HepG2 (cell line): Measurements from ENCODE around the gene ZNF414. TPM values are rescaled to one million over a fixed set of nuclear protein-coding genes. Genes with fewer than 3 reads are reported as not detected.

Experiments used
- ATAC-seq: fragments of 200-7000 bp; cut with Tn5 transposase; 3 replicates; pipeline ENCODE4 v1.9.1; 2020; ENCODE audit warnings: mild to moderate bottlenecking, moderate library complexity
- BruUV-seq: library from RNA; stranded (reverse); fragments of 400-500 nt; replicated peaks from 2 replicates; lab custom pipeline; 2021; lab: Mats Ljungman, UMichigan
- CTCF ChIA-PET: fragments of 300-600 bp; formaldehyde crosslinking; extraction: SDS; loops from one replicate; lab custom pipeline; 2021; ENCODE audit warnings: low total read pairs, inconsistent platforms, low intra/inter-chr PET ratio; lab: Yijun Ruan, JAX
- POLR2A ChIA-PET: fragments of 350-600 bp; sonication (Branson Sonifier 250); formaldehyde crosslinking; loops from one replicate; lab custom pipeline; 2020; ENCODE audit warnings: antibody characterized with exemption, inconsistent platforms; lab: Yijun Ruan, JAX
- DNase-seq: peaks from one replicate; pipeline ENCODE4 v3.0.0-alpha.2; 2015; ENCODE audit warnings: low spot score
- FAIRE-seq: peaks from 3 replicates; lab custom pipeline; 2011; peaks lifted over from hg19 to GRCh38; lab: Jason Lieb, UNC
- H2AFZ ChIP-seq: one replicate; pipeline ENCODE4 v1.6.1; 2011; ENCODE audit warnings: low read length, inconsistent platforms
- H3K27ac ChIP-seq: fragments of 300-600 bp; 3 replicates; pipeline ENCODE4 v1.8.0; 2011; ENCODE audit warnings: mixed run types, mild to moderate bottlenecking, mixed read lengths, low read length, inconsistent platforms; ENCODE audit not compliant: insufficient read depth; ENCODE audit errors: extremely low read length
- H3K27me3 ChIP-seq, 2 experiments: fragments of 200-600 bp in 1 of 2; 2 replicates in 1 of 2; 3 replicates in 1 of 2; pipeline versions ENCODE4 v1.6.0 to v1.8.0; 2011; ENCODE audit warnings: low read length in 2 of 2, mild to moderate bottlenecking in 2 of 2, moderate library complexity in 2 of 2, inconsistent platforms in 1 of 2; ENCODE audit not compliant: insufficient read depth in 2 of 2, control insufficient read depth in 1 of 2
- H3K36me3 ChIP-seq, 2 experiments: fragments of 200-600 bp in 1 of 2; replicated peaks in 1 of 2; 2 replicates in 1 of 2; 3 replicates in 1 of 2; pipeline versions ENCODE4 v1.5.1 to v1.8.0; 2011; ENCODE audit warnings: low read length in 2 of 2, inconsistent platforms in 1 of 2; ENCODE audit not compliant: insufficient read depth in 2 of 2, control insufficient read depth in 1 of 2
- H3K4me1 ChIP-seq: 2 replicates; pipeline ENCODE4 v1.5.1; 2012; ENCODE audit warnings: low read length, inconsistent platforms; ENCODE audit not compliant: insufficient read depth
- H3K4me2 ChIP-seq: 2 replicates; pipeline ENCODE4 v1.6.0; 2011; ENCODE audit warnings: low read depth, low read length, inconsistent platforms
- H3K4me3 ChIP-seq, 3 experiments: fragments of 200-600 bp in 1 of 3; sonication (generic), shearing (Covaris generic) in 1 of 3; replicated peaks in 1 of 3; 2 replicates each; pipeline ENCODE4 v1.5.1; 2011 to 2016; ENCODE audit warnings: low read length in 3 of 3, inconsistent platforms in 2 of 3, low read depth in 2 of 3, mild to moderate bottlenecking in 2 of 3, control low read depth in 1 of 3, mixed read lengths in 1 of 3; ENCODE audit not compliant: insufficient read depth in 1 of 3
- H3K79me2 ChIP-seq: one replicate; pipeline ENCODE4 v1.6.1; 2011; ENCODE audit warnings: low read length, inconsistent platforms; ENCODE audit not compliant: insufficient read depth
- H3K9ac ChIP-seq: 2 replicates; pipeline ENCODE4 v1.6.0; 2011; ENCODE audit warnings: mild to moderate bottlenecking, low read depth, low read length, inconsistent platforms; ENCODE audit not compliant: insufficient read depth
- H3K9me3 ChIP-seq: 2 replicates; pipeline ENCODE4 v1.5.1; 2012; ENCODE audit warnings: mild to moderate bottlenecking, low read length
- H4K20me1 ChIP-seq: 2 replicates; pipeline ENCODE4 v1.6.0; 2011; ENCODE audit warnings: inconsistent platforms, mild to moderate bottlenecking, low read length, moderate library complexity; ENCODE audit not compliant: insufficient read depth
- NCOA2 ChIP-seq: sonication (generic); formaldehyde crosslinking; IDR thresholded peaks from 2 replicates; pipeline ENCODE4 v1.8.0; 2022; ENCODE audit warnings: inconsistent platforms
- NFIB ChIP-seq: sonication (generic); formaldehyde crosslinking; IDR thresholded peaks from 2 replicates; pipeline ENCODE4 v1.9.0; 2021; ENCODE audit warnings: missing genetic modification reagents, mild to moderate bottlenecking, borderline replicate concordance
- REPIN1 ChIP-seq: sonication (generic); formaldehyde crosslinking; IDR thresholded peaks from 2 replicates; pipeline ENCODE4 v1.8.0; 2022; ENCODE audit warnings: missing genetic modification reagents, low read depth, mild to moderate bottlenecking, borderline replicate concordance
- ZNF121 ChIP-seq: sonication (generic); formaldehyde crosslinking; IDR thresholded peaks from 2 replicates; pipeline ENCODE4 v1.5.0; 2020; ENCODE audit warnings: mild to moderate bottlenecking, missing genetic modification reagents
- ZNF30 ChIP-seq: sonication (generic); formaldehyde crosslinking; IDR thresholded peaks from 2 replicates; pipeline ENCODE4 v1.5.0; 2020; ENCODE audit warnings: mild to moderate bottlenecking, missing genetic modification reagents
- ZNF335 ChIP-seq: sonication (generic); formaldehyde crosslinking; IDR thresholded peaks from 2 replicates; pipeline ENCODE4 v1.4.0; 2020; ENCODE audit warnings: missing genetic modification reagents
- ZNF367 ChIP-seq: sonication (generic); formaldehyde crosslinking; IDR thresholded peaks from 2 replicates; pipeline ENCODE4 v1.4.0; 2020; ENCODE audit warnings: missing genetic modification reagents, borderline replicate concordance
- ZNF878 ChIP-seq: sonication (generic); formaldehyde crosslinking; IDR thresholded peaks from 2 replicates; pipeline ENCODE4 v1.8.1; 2023; ENCODE audit warnings: mild to moderate bottlenecking, missing genetic modification reagents, moderate library complexity
- WGBS: methylation state at CpG from one replicate; pipeline ENCODE4 v1.1.6; 2017; ENCODE audit warnings: low lambda C conversion rate; 5-methylcytosine and 5-hydroxymethylcytosine counted together
- in situ Hi-C: cut with HindIII; loops from 2 replicates; pipeline ENCODE4 v1.10.0; 2017; ENCODE audit warnings: low pct_unique_long_range_greater_than_20kb; ENCODE audit not compliant: extremely low pct_ligation_motif_present
- intact Hi-C: fragments of 100-400 bp; cut with micrococcal nuclease; formaldehyde crosslinking; loops from one replicate; pipeline ENCODE4 v1.10.0; 2022; ENCODE audit not compliant: unreplicated experiment
- polyA plus RNA-seq, 8 experiments: library from polyadenylated mRNA; depleted of rRNA in 3 of 8; stranded (reverse) in 7 of 8; unstranded in 1 of 8; fragments of >200 nt; fragmentation: Illumina TruSeq in 4 of 8; extraction: Trizol in 4 of 8; gene quantifications; 2 replicates each; pipeline versions ENCODE4 v1.2.1 to v1.2.3, GENCODE V29; 2011 to 2016; ENCODE audit warnings: low read depth in 4 of 8, missing spikeins in 1 of 8, mixed read lengths in 1 of 8; ENCODE audit not compliant: insufficient read depth in 1 of 8
- total RNA-seq, 5 experiments: library from RNA; depleted of rRNA; stranded (reverse); fragments of >200 nt; fragmentation: Illumina TruSeq; extraction: Trizol; gene quantifications; 2 replicates each; pipeline ENCODE4 v1.2.3, GENCODE V29; 2016; ENCODE audit warnings: low read depth in 1 of 5
- TF ChIP-seq, protein P1 (sequence below): sonication (generic); formaldehyde crosslinking; IDR thresholded peaks from 2 replicates; pipeline ENCODE4 v1.4.0; 2020; ENCODE audit warnings: missing genetic modification reagents
- TF ChIP-seq, protein P2 (sequence below), 2 experiments: sonication (generic) in 1 of 2; formaldehyde crosslinking in 1 of 2; IDR thresholded peaks; 2 replicates each; pipeline versions ENCODE4 v1.4.0 to v1.6.1; 2018 to 2020; ENCODE audit warnings: missing genetic modification reagents in 2 of 2, borderline replicate concordance in 1 of 2, low read depth in 1 of 2, mild to moderate bottlenecking in 1 of 2, missing biosample characterization in 1 of 2
- TF ChIP-seq, protein P3 (sequence below): IDR thresholded peaks from 2 replicates; pipeline ENCODE4 v1.6.1; 2012; ENCODE audit warnings: inconsistent platforms
- TF ChIP-seq, protein P4 (sequence below): sonication (generic); formaldehyde crosslinking; conservative IDR thresholded peaks from 2 replicates; pipeline ENCODE4 v1.4.0; 2020; ENCODE audit warnings: missing genetic modification reagents

Gene ZNF414
- total and polyA plus RNA-seq, 2 of the 13 experiments (the other 11 are each of a cell fraction or from before 2014, with no cell fraction given) = 2.5 to 4.0 TPM

DNA sequence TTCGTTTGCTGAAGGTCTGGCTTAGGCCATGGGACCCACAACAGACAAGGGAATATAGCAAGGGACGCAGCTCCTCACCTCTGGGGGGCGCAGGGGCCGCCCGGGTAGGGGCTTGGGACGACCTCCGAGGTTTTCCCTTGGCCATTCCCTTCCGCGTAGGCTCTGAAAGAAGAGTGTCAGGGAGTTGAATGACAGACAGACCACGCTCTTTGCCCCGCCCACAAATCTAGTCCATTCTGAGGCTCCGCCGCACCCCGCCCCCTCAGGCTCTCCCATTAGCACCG, 11.4 kb upstream of the ZNF414 start (continued):
- TF ChIP-seq, protein P1, sequence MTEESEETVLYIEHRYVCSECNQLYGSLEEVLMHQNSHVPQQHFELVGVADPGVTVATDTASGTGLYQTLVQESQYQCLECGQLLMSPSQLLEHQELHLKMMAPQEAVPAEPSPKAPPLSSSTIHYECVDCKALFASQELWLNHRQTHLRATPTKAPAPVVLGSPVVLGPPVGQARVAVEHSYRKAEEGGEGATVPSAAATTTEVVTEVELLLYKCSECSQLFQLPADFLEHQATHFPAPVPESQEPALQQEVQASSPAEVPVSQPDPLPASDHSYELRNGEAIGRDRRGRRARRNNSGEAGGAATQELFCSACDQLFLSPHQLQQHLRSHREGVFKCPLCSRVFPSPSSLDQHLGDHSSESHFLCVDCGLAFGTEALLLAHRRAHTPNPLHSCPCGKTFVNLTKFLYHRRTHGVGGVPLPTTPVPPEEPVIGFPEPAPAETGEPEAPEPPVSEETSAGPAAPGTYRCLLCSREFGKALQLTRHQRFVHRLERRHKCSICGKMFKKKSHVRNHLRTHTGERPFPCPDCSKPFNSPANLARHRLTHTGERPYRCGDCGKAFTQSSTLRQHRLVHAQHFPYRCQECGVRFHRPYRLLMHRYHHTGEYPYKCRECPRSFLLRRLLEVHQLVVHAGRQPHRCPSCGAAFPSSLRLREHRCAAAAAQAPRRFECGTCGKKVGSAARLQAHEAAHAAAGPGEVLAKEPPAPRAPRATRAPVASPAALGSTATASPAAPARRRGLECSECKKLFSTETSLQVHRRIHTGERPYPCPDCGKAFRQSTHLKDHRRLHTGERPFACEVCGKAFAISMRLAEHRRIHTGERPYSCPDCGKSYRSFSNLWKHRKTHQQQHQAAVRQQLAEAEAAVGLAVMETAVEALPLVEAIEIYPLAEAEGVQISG (CRISPR knock-in tag) = peak; percentile 39; the same call in 1 of the 2 replicates
- peak; percentile 12; the same call in 1 of the 2 replicates for TF ChIP-seq REPIN1 (CRISPR knock-in tag)
- TF ChIP-seq, protein P2, sequence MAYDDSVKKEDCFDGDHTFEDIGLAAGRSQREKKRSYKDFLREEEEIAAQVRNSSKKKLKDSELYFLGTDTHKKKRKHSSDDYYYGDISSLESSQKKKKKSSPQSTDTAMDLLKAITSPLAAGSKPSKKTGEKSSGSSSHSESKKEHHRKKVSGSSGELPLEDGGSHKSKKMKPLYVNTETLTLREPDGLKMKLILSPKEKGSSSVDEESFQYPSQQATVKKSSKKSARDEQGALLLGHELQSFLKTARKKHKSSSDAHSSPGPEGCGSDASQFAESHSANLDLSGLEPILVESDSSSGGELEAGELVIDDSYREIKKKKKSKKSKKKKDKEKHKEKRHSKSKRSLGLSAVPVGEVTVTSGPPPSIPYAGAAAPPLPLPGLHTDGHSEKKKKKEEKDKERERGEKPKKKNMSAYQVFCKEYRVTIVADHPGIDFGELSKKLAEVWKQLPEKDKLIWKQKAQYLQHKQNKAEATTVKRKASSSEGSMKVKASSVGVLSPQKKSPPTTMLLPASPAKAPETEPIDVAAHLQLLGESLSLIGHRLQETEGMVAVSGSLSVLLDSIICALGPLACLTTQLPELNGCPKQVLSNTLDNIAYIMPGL (CRISPR knock-in tag; IDR thresholded peaks at IDR 0.05; ENCODE audit: borderline replicate concordance in 1 of 2, low read depth in 1 of 2) = peak; percentile 11 to 18; a peak in 1 of 4 replicates
- no peak for TF ChIP-seq NFIB (CRISPR knock-in tag)
- no peak for TF ChIP-seq NCOA2 (CRISPR knock-in tag)
- TF ChIP-seq, protein P3, sequence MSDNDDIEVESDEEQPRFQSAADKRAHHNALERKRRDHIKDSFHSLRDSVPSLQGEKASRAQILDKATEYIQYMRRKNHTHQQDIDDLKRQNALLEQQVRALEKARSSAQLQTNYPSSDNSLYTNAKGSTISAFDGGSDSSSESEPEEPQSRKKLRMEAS = 0 out of 2 replicates have a peak, but pooled peaks have one; percentile 6
- TF ChIP-seq ZNF335 = peak; percentile 2; the same call in 1 of the 2 replicates
- TF ChIP-seq, all 625 proteins: peak for 52

DNA sequence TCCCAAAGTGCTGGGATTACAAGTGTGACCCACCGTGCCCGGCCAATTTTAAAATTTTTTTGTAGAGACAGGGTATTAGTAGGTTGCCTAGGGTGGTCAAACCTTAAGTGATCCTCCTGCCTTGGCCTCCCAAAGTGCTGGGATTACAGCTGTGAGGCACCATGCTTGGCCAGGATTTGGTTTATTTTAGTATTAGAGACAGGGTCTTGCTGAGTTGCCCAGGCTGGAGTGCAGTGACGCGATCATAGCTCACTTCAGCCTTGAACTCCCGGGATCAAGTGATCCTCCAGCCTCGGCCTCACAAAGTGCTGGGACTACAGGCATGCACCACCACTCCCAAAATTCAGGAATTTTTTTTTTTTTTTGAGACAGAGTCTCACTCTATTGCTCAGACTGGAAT, 5.4 kb upstream of the ZNF414 start:
- 69% methylated on average over 6 of the region's 6 CpGs for WGBS
- CTCF ChIA-PET = no interaction called here
- no peak for ATAC-seq
- in situ Hi-C loops (no loop called here), intact Hi-C loops (no loop called here)
- Histone ChIP-seq H3K9ac (no peak overlapping the region), H3K36me3 (no peaks in the 10 kb centered on the region), H3K27me3 (0 out of 5 replicates have a peak, but pooled peaks cover 0 to 2% of the 10 kb centered on the region in 2 experiments), H3K79me2 (no peaks in the 10 kb centered on the region), H2AFZ (no peak overlapping the region), H3K4me3 (no peak overlapping the region), H3K9me3 (no peaks in the 10 kb centered on the region), H4K20me1 (no peaks in the 10 kb centered on the region), H3K4me1 (peaks cover 35% of the 10 kb centered on the region), H3K4me2 (no peak overlapping the region), H3K27ac (no peak overlapping the region)
- POLR2A ChIA-PET = interaction anchor here (1.1 kb wide), 1 partner anchor 75 kb away, joined by 5 read pairs; the partner anchor contains the start of gene HNRNPM
- TF ChIP-seq ZNF878 (CRISPR knock-in tag) = no peak
- peak; percentile 64; the same call in 1 of the 2 replicates for TF ChIP-seq ZNF121 (CRISPR knock-in tag)
- TF ChIP-seq ZNF30 (CRISPR knock-in tag) = no peak
- TF ChIP-seq, protein P4, sequence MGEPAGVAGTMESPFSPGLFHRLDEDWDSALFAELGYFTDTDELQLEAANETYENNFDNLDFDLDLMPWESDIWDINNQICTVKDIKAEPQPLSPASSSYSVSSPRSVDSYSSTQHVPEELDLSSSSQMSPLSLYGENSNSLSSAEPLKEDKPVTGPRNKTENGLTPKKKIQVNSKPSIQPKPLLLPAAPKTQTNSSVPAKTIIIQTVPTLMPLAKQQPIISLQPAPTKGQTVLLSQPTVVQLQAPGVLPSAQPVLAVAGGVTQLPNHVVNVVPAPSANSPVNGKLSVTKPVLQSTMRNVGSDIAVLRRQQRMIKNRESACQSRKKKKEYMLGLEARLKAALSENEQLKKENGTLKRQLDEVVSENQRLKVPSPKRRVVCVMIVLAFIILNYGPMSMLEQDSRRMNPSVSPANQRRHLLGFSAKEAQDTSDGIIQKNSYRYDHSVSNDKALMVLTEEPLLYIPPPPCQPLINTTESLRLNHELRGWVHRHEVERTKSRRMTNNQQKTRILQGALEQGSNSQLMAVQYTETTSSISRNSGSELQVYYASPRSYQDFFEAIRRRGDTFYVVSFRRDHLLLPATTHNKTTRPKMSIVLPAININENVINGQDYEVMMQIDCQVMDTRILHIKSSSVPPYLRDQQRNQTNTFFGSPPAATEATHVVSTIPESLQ = no peak
- no peak for TF ChIP-seq ZNF367
- no TSS peak for BruUV-seq
- no peak for DNase-seq
- FAIRE-seq = no peak
